SK-N-SH treated with all-trans-retinoic acid at 6 μM for 48 hours (cell line): ENCODE data around the gene ENO2.

Experiments used
- ATAC-seq: fragments of 200-7000 bp; cut with Tn5 transposase; 3 replicates; pipeline ENCODE4 v1.9.1; 2020; ENCODE audit warnings: mild to moderate bottlenecking, moderate library complexity
- ARNTL ChIP-seq: fragments of 450-650 bp; formaldehyde crosslinking; IDR thresholded peaks from 2 replicates; pipeline ENCODE4 v1.5.0; 2020; ENCODE audit warnings: low read depth, mild to moderate bottlenecking, moderate library complexity, borderline replicate concordance
- CREB5 ChIP-seq: fragments of 250-450 bp; sonication (Bioruptor Pico); IDR thresholded peaks from 2 replicates; pipeline ENCODE4 v1.5.1; 2020; ENCODE audit warnings: low read depth, mild to moderate bottlenecking, moderate library complexity
- CSDC2 ChIP-seq: fragments of 250-450 bp; sonication (Bioruptor Pico); IDR thresholded peaks from 2 replicates; pipeline ENCODE4 v1.5.0; 2020; ENCODE audit warnings: mild to moderate bottlenecking, moderate library complexity
- CSRNP3 ChIP-seq: fragments of 250-450 bp; sonication (Bioruptor Pico); IDR thresholded peaks from 2 replicates; pipeline ENCODE4 v1.5.1; 2021; ENCODE audit warnings: mild to moderate bottlenecking, moderate library complexity
- ESRRG ChIP-seq: fragments of 250-450 bp; sonication (Bioruptor Pico); IDR thresholded peaks from 2 replicates; pipeline ENCODE4 v1.6.1; 2021; ENCODE audit warnings: mild to moderate bottlenecking
- GLIS3 ChIP-seq: fragments of 250-450 bp; sonication (Bioruptor Pico); IDR thresholded peaks from 2 replicates; pipeline ENCODE4 v1.5.0; 2020; ENCODE audit warnings: mild to moderate bottlenecking, moderate library complexity
- ISL1 ChIP-seq: fragments of 250-450 bp; sonication (Bioruptor Pico); IDR thresholded peaks from 2 replicates; pipeline ENCODE4 v2.1.2; 2022; ENCODE audit warnings: mild to moderate bottlenecking, moderate library complexity
- OSR1 ChIP-seq: fragments of 250-450 bp; sonication (Bioruptor Pico); IDR thresholded peaks from 2 replicates; pipeline ENCODE4 v1.8.0; 2022; ENCODE audit warnings: moderate library complexity, mild to moderate bottlenecking, inconsistent platforms
- PPARA ChIP-seq: fragments of 250-450 bp; sonication (Bioruptor Pico); IDR thresholded peaks from 2 replicates; pipeline ENCODE4 v1.5.0; 2020; ENCODE audit warnings: mild to moderate bottlenecking, borderline replicate concordance
- RARB ChIP-seq: fragments of 250-450 bp; sonication (Bioruptor Pico); IDR thresholded peaks from 2 replicates; pipeline ENCODE4 v1.8.0; 2021; ENCODE audit warnings: mild to moderate bottlenecking, moderate library complexity
- SNAI2 ChIP-seq: fragments of 250-450 bp; sonication (Bioruptor Pico); IDR thresholded peaks from 2 replicates; pipeline ENCODE4 v1.5.0; 2020; ENCODE audit warnings: mild to moderate bottlenecking, moderate library complexity
- TCF4 ChIP-seq: fragments of 250-450 bp; sonication (Bioruptor Pico); IDR thresholded peaks from 2 replicates; pipeline ENCODE4 v1.8.0; 2021; ENCODE audit warnings: mild to moderate bottlenecking, moderate library complexity, borderline replicate concordance
- TOX ChIP-seq: fragments of 250-450 bp; sonication (Bioruptor Pico); IDR thresholded peaks from 2 replicates; pipeline ENCODE4 v1.8.0; 2021; ENCODE audit warnings: mild to moderate bottlenecking, moderate library complexity, borderline replicate concordance
- ZC3H10 ChIP-seq: fragments of 250-450 bp; sonication (Bioruptor Pico); IDR thresholded peaks from 2 replicates; pipeline ENCODE4 v1.5.1; 2021; ENCODE audit warnings: mild to moderate bottlenecking, moderate library complexity
- ZFP3 ChIP-seq: fragments of 250-450 bp; sonication (Bioruptor Pico); IDR thresholded peaks from 2 replicates; pipeline ENCODE4 v1.5.0; 2020; ENCODE audit warnings: mild to moderate bottlenecking, moderate library complexity
- ZFP30 ChIP-seq: fragments of 450-650 bp; formaldehyde crosslinking; IDR thresholded peaks from 2 replicates; pipeline ENCODE4 v1.5.0; 2022; ENCODE audit warnings: mild to moderate bottlenecking, moderate library complexity
- ZNF565 ChIP-seq: fragments of 450-650 bp; formaldehyde crosslinking; conservative IDR thresholded peaks from 2 replicates; pipeline ENCODE4 v1.5.0; 2020; ENCODE audit warnings: low read depth, mild to moderate bottlenecking, moderate library complexity
- ZNF70 ChIP-seq: fragments of 450-650 bp; formaldehyde crosslinking; IDR thresholded peaks from 2 replicates; pipeline ENCODE4 v1.5.0; 2020; ENCODE audit warnings: mild to moderate bottlenecking, moderate library complexity
- ZNF8 ChIP-seq: fragments of 450-650 bp; formaldehyde crosslinking; IDR thresholded peaks from 2 replicates; pipeline ENCODE4 v1.5.0; 2020; ENCODE audit warnings: mild to moderate bottlenecking, moderate library complexity
- TF ChIP-seq, protein P1 (sequence below): fragments of 250-450 bp; sonication (Bioruptor Pico); IDR thresholded peaks from 2 replicates; pipeline ENCODE4 v1.8.0; 2020; ENCODE audit warnings: mild to moderate bottlenecking, moderate library complexity, borderline replicate concordance
- TF ChIP-seq, protein P2 (sequence below): fragments of 250-450 bp; sonication (Bioruptor Pico); IDR thresholded peaks from 2 replicates; pipeline ENCODE4 v1.8.0; 2021; ENCODE audit warnings: low read depth, mild to moderate bottlenecking, moderate library complexity, borderline replicate concordance
- TF ChIP-seq, protein P3 (sequence below): fragments of 250-450 bp; sonication (Bioruptor Pico); IDR thresholded peaks from 2 replicates; pipeline ENCODE4 v1.5.0; 2020; ENCODE audit warnings: mild to moderate bottlenecking, moderate library complexity

The ENO2 gene

GRCh38 chr12:6899427-6899826, 15.0 kb upstream of the ENO2 start:
- ATAC-seq: no peak
- TF ChIP-seq ISL1: no peak
- no peak for TF ChIP-seq ZFP3 (CRISPR knock-in tag)
- no peak for TF ChIP-seq ARNTL (CRISPR knock-in tag)
- TF ChIP-seq ZFP30 (CRISPR knock-in tag): no peak
- TF ChIP-seq CREB5 (CRISPR knock-in tag): no peak
- TF ChIP-seq GLIS3 (CRISPR knock-in tag): no peak
- TF ChIP-seq, protein P1, sequence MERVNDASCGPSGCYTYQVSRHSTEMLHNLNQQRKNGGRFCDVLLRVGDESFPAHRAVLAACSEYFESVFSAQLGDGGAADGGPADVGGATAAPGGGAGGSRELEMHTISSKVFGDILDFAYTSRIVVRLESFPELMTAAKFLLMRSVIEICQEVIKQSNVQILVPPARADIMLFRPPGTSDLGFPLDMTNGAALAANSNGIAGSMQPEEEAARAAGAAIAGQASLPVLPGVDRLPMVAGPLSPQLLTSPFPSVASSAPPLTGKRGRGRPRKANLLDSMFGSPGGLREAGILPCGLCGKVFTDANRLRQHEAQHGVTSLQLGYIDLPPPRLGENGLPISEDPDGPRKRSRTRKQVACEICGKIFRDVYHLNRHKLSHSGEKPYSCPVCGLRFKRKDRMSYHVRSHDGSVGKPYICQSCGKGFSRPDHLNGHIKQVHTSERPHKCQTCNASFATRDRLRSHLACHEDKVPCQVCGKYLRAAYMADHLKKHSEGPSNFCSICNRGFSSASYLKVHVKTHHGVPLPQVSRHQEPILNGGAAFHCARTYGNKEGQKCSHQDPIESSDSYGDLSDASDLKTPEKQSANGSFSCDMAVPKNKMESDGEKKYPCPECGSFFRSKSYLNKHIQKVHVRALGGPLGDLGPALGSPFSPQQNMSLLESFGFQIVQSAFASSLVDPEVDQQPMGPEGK (CRISPR knock-in tag): no peak
- no peak for TF ChIP-seq ZC3H10 (CRISPR knock-in tag)
- no peak for TF ChIP-seq RARB (CRISPR knock-in tag)
- TF ChIP-seq SNAI2: no peak
- TF ChIP-seq, protein P2, sequence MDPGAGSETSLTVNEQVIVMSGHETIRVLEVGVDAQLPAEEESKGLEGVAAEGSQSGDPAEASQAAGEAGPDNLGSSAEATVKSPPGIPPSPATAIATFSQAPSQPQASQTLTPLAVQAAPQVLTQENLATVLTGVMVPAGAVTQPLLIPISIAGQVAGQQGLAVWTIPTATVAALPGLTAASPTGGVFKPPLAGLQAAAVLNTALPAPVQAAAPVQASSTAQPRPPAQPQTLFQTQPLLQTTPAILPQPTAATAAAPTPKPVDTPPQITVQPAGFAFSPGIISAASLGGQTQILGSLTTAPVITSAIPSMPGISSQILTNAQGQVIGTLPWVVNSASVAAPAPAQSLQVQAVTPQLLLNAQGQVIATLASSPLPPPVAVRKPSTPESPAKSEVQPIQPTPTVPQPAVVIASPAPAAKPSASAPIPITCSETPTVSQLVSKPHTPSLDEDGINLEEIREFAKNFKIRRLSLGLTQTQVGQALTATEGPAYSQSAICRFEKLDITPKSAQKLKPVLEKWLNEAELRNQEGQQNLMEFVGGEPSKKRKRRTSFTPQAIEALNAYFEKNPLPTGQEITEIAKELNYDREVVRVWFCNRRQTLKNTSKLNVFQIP (CRISPR knock-in tag): no peak
- no peak for TF ChIP-seq OSR1 (CRISPR knock-in tag)
- no peak for TF ChIP-seq ZNF70
- no peak for TF ChIP-seq PPARA (CRISPR knock-in tag)
- TF ChIP-seq TCF4: no peak
- TF ChIP-seq CSRNP3 (CRISPR knock-in tag): no peak
- TF ChIP-seq CSDC2: no peak
- TF ChIP-seq ESRRG (CRISPR knock-in tag): no peak
- TF ChIP-seq ZNF8: no peak
- TF ChIP-seq, protein P3, sequence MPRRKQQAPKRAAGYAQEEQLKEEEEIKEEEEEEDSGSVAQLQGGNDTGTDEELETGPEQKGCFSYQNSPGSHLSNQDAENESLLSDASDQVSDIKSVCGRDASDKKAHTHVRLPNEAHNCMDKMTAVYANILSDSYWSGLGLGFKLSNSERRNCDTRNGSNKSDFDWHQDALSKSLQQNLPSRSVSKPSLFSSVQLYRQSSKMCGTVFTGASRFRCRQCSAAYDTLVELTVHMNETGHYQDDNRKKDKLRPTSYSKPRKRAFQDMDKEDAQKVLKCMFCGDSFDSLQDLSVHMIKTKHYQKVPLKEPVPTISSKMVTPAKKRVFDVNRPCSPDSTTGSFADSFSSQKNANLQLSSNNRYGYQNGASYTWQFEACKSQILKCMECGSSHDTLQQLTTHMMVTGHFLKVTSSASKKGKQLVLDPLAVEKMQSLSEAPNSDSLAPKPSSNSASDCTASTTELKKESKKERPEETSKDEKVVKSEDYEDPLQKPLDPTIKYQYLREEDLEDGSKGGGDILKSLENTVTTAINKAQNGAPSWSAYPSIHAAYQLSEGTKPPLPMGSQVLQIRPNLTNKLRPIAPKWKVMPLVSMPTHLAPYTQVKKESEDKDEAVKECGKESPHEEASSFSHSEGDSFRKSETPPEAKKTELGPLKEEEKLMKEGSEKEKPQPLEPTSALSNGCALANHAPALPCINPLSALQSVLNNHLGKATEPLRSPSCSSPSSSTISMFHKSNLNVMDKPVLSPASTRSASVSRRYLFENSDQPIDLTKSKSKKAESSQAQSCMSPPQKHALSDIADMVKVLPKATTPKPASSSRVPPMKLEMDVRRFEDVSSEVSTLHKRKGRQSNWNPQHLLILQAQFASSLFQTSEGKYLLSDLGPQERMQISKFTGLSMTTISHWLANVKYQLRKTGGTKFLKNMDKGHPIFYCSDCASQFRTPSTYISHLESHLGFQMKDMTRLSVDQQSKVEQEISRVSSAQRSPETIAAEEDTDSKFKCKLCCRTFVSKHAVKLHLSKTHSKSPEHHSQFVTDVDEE (CRISPR knock-in tag): no peak

- no peak for ATAC-seq
- TF ChIP-seq OSR1 (CRISPR knock-in tag) (no peak), CSRNP3 (CRISPR knock-in tag) (no peak), ZNF565 (CRISPR knock-in tag) (no peak), ZFP30 (CRISPR knock-in tag) (no peak), GLIS3 (CRISPR knock-in tag) (no peak), RARB (CRISPR knock-in tag) (no peak), TOX (CRISPR knock-in tag) (no peak), ZC3H10 (CRISPR knock-in tag) (no peak), ZNF70 (no peak), CSDC2 (no peak), CREB5 (CRISPR knock-in tag) (no peak)
- TF ChIP-seq, all 23 proteins: peak for 0
Observed at GRCh38 chr12:6899837-6900519, 14.4 kb upstream of the ENO2 start.
